A549 (cell line): ENCODE data around the gene LY86. TPM values are rescaled to one million over a fixed set of nuclear protein-coding genes. Genes with fewer than 3 reads are reported as not detected.

Experiments
- ATAC-seq, 2 experiments: fragments of 200-7000 bp in 1 of 2; fragments of >200 bp in 1 of 2; cut with Nextera tagmentation in 1 of 2; cut with Tn5 transposase in 1 of 2; 3 replicates each; pipeline versions ENCODE4 v1.8.0 to v1.9.1; 2018 to 2020; ENCODE audit warnings: mild to moderate bottlenecking in 1 of 2, moderate library complexity in 1 of 2
- CTCF ChIA-PET: fragments of 300-600 bp; sonication (Branson Sonifier 250); formaldehyde crosslinking; extraction: SDS; loops from one replicate; lab custom pipeline; 2021; ENCODE audit warnings: antibody characterized with exemption, inconsistent platforms; lab: Yijun Ruan, JAX
- POLR2A ChIA-PET: fragments of 350-600 bp; formaldehyde crosslinking; extraction: SDS; loops from one replicate; lab custom pipeline; 2021; ENCODE audit warnings: antibody characterized with exemption, inconsistent platforms; lab: Yijun Ruan, JAX
- DNase-seq, 2 experiments: peaks; one replicate each; pipeline versions ENCODE4 v3.0.0 to v3.0.0-alpha.2; 2011 to 2016; ENCODE audit warnings: low read depth in 1 of 2, low spot score in 1 of 2
- FAIRE-seq: peaks from 2 replicates; lab custom pipeline; 2011; peaks lifted over from hg19 to GRCh38; lab: Jason Lieb, UNC
- H3K27ac ChIP-seq, 2 experiments: fragments of >200 bp; sonication (Bioruptor Twin); formaldehyde crosslinking; 3 replicates each; pipeline ENCODE4 v1.5.1; 2016 to 2017
- H3K4me1 ChIP-seq: fragments of >200 bp; sonication (Bioruptor Twin); formaldehyde crosslinking; 3 replicates; pipeline ENCODE4 v1.6.1; 2016
- H3K4me2 ChIP-seq: fragments of >200 bp; sonication (Bioruptor Twin); formaldehyde crosslinking; 3 replicates; pipeline ENCODE4 v1.6.1; 2016
- H3K4me3 ChIP-seq: fragments of >200 bp; sonication (Bioruptor Twin); formaldehyde crosslinking; 3 replicates; pipeline ENCODE4 v1.5.1; 2016
- H3K9me3 ChIP-seq: fragments of >200 bp; sonication (Bioruptor Twin); formaldehyde crosslinking; 3 replicates; pipeline ENCODE4 v1.6.1; 2016
- ATOH8 ChIP-seq: fragments of 250-450 bp; sonication (Bioruptor Pico); IDR thresholded peaks from 2 replicates; pipeline ENCODE4 v1.5.0; 2020; ENCODE audit warnings: low read depth, mild to moderate bottlenecking, moderate library complexity
- BCL3 ChIP-seq: fragments of >200 bp; sonication (Bioruptor Twin); formaldehyde crosslinking; IDR thresholded peaks from 3 replicates; pipeline ENCODE4 v1.6.1; 2016
- BHLHE40 ChIP-seq: IDR thresholded peaks from 2 replicates; pipeline ENCODE4 v1.6.1; 2012; ENCODE audit warnings: low read depth, low read length, inconsistent platforms
- CEBPB ChIP-seq, 2 experiments: fragments of >200 bp in 1 of 2; sonication (Bioruptor Twin) in 1 of 2; formaldehyde crosslinking in 1 of 2; IDR thresholded peaks; 2 replicates each; pipeline ENCODE4 v1.6.1; 2012 to 2016
- CHD2 ChIP-seq: fragments of 150-350 bp; IDR thresholded peaks from 2 replicates; pipeline ENCODE4 v1.6.1; 2014; ENCODE audit warnings: low read length; ENCODE audit not compliant: partially characterized antibody
- EHMT2 ChIP-seq: fragments of 200-600 bp; sonication (generic); IDR thresholded peaks from 2 replicates; pipeline ENCODE4 v1.6.1; 2016; ENCODE audit warnings: antibody characterized with exemption, low read depth, mild to moderate bottlenecking, moderate library complexity
- EP300 ChIP-seq, 2 experiments: fragments of >200 bp; sonication (Bioruptor Twin); formaldehyde crosslinking; IDR thresholded peaks; 2 replicates in 1 of 2; 3 replicates in 1 of 2; pipeline ENCODE4 v1.6.1; 2016 to 2017
- ESRRA ChIP-seq: fragments of 150-350 bp; IDR thresholded peaks from 2 replicates; pipeline ENCODE4 v1.6.1; 2014; ENCODE audit warnings: mild to moderate bottlenecking, low read length, borderline replicate concordance
- FOSB ChIP-seq: fragments of 250-450 bp; sonication (Bioruptor Pico); IDR thresholded peaks from 2 replicates; pipeline ENCODE4 v1.5.0; 2020; ENCODE audit warnings: mild to moderate bottlenecking, moderate library complexity
- GATA3 ChIP-seq: IDR thresholded peaks from 2 replicates; pipeline ENCODE4 v1.6.1; 2012; ENCODE audit warnings: borderline replicate concordance
- HDAC2 ChIP-seq: fragments of 200-600 bp; sonication (generic); IDR thresholded peaks from 2 replicates; pipeline ENCODE4 v1.6.1; 2016
- HES2 ChIP-seq: fragments of >200 bp; sonication (Bioruptor Twin); formaldehyde crosslinking; IDR thresholded peaks from 2 replicates; pipeline ENCODE4 v1.6.1; 2016
- HEYL ChIP-seq: fragments of 250-450 bp; sonication (Bioruptor Pico); IDR thresholded peaks from 2 replicates; pipeline ENCODE4 v1.8.0; 2021; ENCODE audit warnings: mild to moderate bottlenecking, moderate library complexity
- HMGXB4 ChIP-seq: fragments of 250-450 bp; sonication (Bioruptor Pico); IDR thresholded peaks from 2 replicates; pipeline ENCODE4 v1.5.0; 2021; ENCODE audit warnings: mild to moderate bottlenecking, moderate library complexity, borderline replicate concordance
- HOXA7 ChIP-seq: fragments of 250-450 bp; sonication (Bioruptor Pico); IDR thresholded peaks from 2 replicates; pipeline ENCODE4 v1.5.0; 2020; ENCODE audit warnings: mild to moderate bottlenecking, moderate library complexity
- JUN ChIP-seq, 2 experiments: fragments of >200 bp; sonication (Bioruptor Twin); formaldehyde crosslinking; IDR thresholded peaks; 2 replicates in 1 of 2; 3 replicates in 1 of 2; pipeline ENCODE4 v1.6.1; 2016 to 2017
- JUNB ChIP-seq: fragments of >200 bp; sonication (Bioruptor Twin); formaldehyde crosslinking; IDR thresholded peaks from 2 replicates; pipeline ENCODE4 v1.6.1; 2016
- KDM1A ChIP-seq: fragments of 200-600 bp; sonication (generic); IDR thresholded peaks from 2 replicates; pipeline ENCODE4 v1.6.1; 2016; ENCODE audit warnings: low read depth, mild to moderate bottlenecking
- NFE2L2 ChIP-seq: fragments of 150-350 bp; conservative IDR thresholded peaks from 2 replicates; pipeline ENCODE4 v1.6.1; 2014; ENCODE audit warnings: low read length
- PHF8 ChIP-seq: fragments of 200-600 bp; sonication (generic); IDR thresholded peaks from 2 replicates; pipeline ENCODE4 v1.6.1; 2016; ENCODE audit warnings: low read depth, mild to moderate bottlenecking, antibody characterized with exemption, moderate library complexity, borderline replicate concordance
- RARB ChIP-seq: fragments of 250-450 bp; sonication (Bioruptor Pico); IDR thresholded peaks from 2 replicates; pipeline ENCODE4 v1.8.0; 2021; ENCODE audit warnings: mild to moderate bottlenecking, moderate library complexity
- RFX5 ChIP-seq: fragments of 450-650 bp; IDR thresholded peaks from 2 replicates; pipeline ENCODE4 v1.7.1; 2014; ENCODE audit warnings: antibody characterized with exemption, mild to moderate bottlenecking, moderate library complexity
- SREBF2 ChIP-seq: fragments of 450-650 bp; IDR thresholded peaks from 2 replicates; pipeline ENCODE4 v1.6.1; 2014; ENCODE audit warnings: mild to moderate bottlenecking, moderate library complexity
- ZC3H11A ChIP-seq: fragments of 450-650 bp; IDR thresholded peaks from 2 replicates; pipeline ENCODE4 v1.6.1; 2014; ENCODE audit warnings: antibody characterized with exemption, mild to moderate bottlenecking
- ZSCAN20 ChIP-seq: fragments of 250-450 bp; sonication (Bioruptor Pico); IDR thresholded peaks from 2 replicates; pipeline ENCODE4 v1.8.0; 2022; ENCODE audit warnings: mild to moderate bottlenecking, moderate library complexity
- WGBS: methylation state at CpG from one replicate; pipeline ENCODE4 v1.1.6; 2017; ENCODE audit errors: missing lambda C conversion rate; 5-methylcytosine and 5-hydroxymethylcytosine counted together
- polyA plus RNA-seq, 4 experiments: library from polyadenylated mRNA; depleted of rRNA in 3 of 4; stranded (reverse); fragments of >200 nt; fragmentation: RNase III in 1 of 4; extraction: RNeasy Plus Mini Kit Qiagen cat#74134 plus additional on column Dnase treatment in 1 of 4; gene quantifications; 2 replicates in 3 of 4; 3 replicates in 1 of 4; pipeline ENCODE4 v1.2.3, GENCODE V29; 2011 to 2017

LY86 gene
- polyA plus RNA-seq, 2 of the 4 experiments (the other 2 are of a cell fraction): not detected

GRCh38 chr6:6639572-6639971, 51.1 kb downstream of the LY86 start:
- CTCF ChIA-PET: no interaction called here
- TF ChIP-seq RFX5: no peak
- no peak overlapping the region for H3K4me3 ChIP-seq
- POLR2A ChIA-PET: no interaction called here
- ATAC-seq (no peak), FAIRE-seq (no peak), DNase-seq (no peak)
- no peak overlapping the region for H3K4me2 ChIP-seq
- WGBS: 87% methylated on average over 4 of the region's 4 CpGs
- H3K4me1 ChIP-seq: no peaks in the 10 kb centered on the region
- H3K9me3 ChIP-seq: no peaks in the 10 kb centered on the region
- no peak overlapping the region for H3K27ac ChIP-seq

- TF ChIP-seq RARB (no peak), HDAC2 (no peak), ATOH8 (CRISPR knock-in tag) (no peak), CHD2 (no peak), HES2 (no peak), SREBF2 (no peak), HOXA7 (CRISPR knock-in tag) (no peak), KDM1A (no peak), EP300 (IDR thresholded peaks at IDR 0.05) (no peak), BHLHE40 (no peak), HMGXB4 (CRISPR knock-in tag) (no peak), ZSCAN20 (CRISPR knock-in tag) (no peak), PHF8 (no peak), ZC3H11A (no peak), NFE2L2 (no peak)
- TF ChIP-seq, all 56 proteins: peak for 0
- H3K4me2 ChIP-seq: no peak overlapping the region
- DNase-seq (no peak), FAIRE-seq (no peak), ATAC-seq (no peak)
- WGBS: 62% methylated on average over 4 of the region's 4 CpGs
- ChIA-PET CTCF (no interaction called here), POLR2A (no interaction called here)
- no peak overlapping the region for H3K4me3 ChIP-seq
- H3K4me1 ChIP-seq: no peaks in the 10 kb centered on the region
- H3K27ac ChIP-seq: no peak overlapping the region
- no peaks in the 10 kb centered on the region for H3K9me3 ChIP-seq
Measured at GRCh38 chr6:6640926-6641325, 52.4 kb downstream of the LY86 start.

GRCh38 chr6:6643398-6643797, 54.9 kb downstream of the LY86 start:
- no peak for FAIRE-seq
- ATAC-seq: no peak
- ChIA-PET CTCF (no interaction called here), POLR2A (no interaction called here)
- Histone ChIP-seq H3K27ac (no peak overlapping the region), H3K4me1 (no peaks in the 10 kb centered on the region), H3K4me3 (no peak overlapping the region), H3K4me2 (no peak overlapping the region), H3K9me3 (no peaks in the 10 kb centered on the region)
- no peak for DNase-seq
- WGBS: 74% methylated on average over 8 of the region's 8 CpGs
- TF ChIP-seq RFX5 (no peak), HES2 (no peak)

- 12% methylated on average over 3 of the region's 3 CpGs for WGBS
- H3K4me2 ChIP-seq: no peak overlapping the region
Measured at GRCh38 chr6:6645261-6645917, 56.9 kb downstream of the LY86 start.

More at GRCh38 chr6:6645261-6645917, 56.9 kb downstream of the LY86 start:
- H3K9me3 ChIP-seq: no peaks in the 10 kb centered on the region
- DNase-seq (no peak), ATAC-seq (no peak), FAIRE-seq (no peak)
- ChIA-PET POLR2A (no interaction called here), CTCF (interaction anchor here (1.2 kb wide), 1 partner anchor 18 kb away, joined by 3 read pairs; no protein-coding TSS in a partner anchor)
- no peak overlapping the region for H3K27ac ChIP-seq
- TF ChIP-seq BCL3 (no peak), CEBPB (IDR thresholded peaks at IDR 0.05) (no peak), GATA3 (no peak), CHD2 (no peak), EHMT2 (no peak), HEYL (no peak), HES2 (no peak), RFX5 (no peak), JUNB (no peak), JUN (IDR thresholded peaks at IDR 0.05) (no peak), EP300 (IDR thresholded peaks at IDR 0.05) (no peak), BHLHE40 (no peak), ESRRA (no peak), FOSB (no peak), NFE2L2 (no peak), HOXA7 (CRISPR knock-in tag) (no peak)
- H3K4me1 ChIP-seq: no peaks in the 10 kb centered on the region
- no peak overlapping the region for H3K4me3 ChIP-seq
